HCEC 1CT (cell line): ENCODE data around the gene BMF.
A peak's percentile ranks its signal among the peaks of the same experiment; 100 is the strongest.

Experiments used
- DNase-seq: peaks from one replicate; pipeline ENCODE4 v3.0.0-alpha.2; 2017

Gene BMF

DNA sequence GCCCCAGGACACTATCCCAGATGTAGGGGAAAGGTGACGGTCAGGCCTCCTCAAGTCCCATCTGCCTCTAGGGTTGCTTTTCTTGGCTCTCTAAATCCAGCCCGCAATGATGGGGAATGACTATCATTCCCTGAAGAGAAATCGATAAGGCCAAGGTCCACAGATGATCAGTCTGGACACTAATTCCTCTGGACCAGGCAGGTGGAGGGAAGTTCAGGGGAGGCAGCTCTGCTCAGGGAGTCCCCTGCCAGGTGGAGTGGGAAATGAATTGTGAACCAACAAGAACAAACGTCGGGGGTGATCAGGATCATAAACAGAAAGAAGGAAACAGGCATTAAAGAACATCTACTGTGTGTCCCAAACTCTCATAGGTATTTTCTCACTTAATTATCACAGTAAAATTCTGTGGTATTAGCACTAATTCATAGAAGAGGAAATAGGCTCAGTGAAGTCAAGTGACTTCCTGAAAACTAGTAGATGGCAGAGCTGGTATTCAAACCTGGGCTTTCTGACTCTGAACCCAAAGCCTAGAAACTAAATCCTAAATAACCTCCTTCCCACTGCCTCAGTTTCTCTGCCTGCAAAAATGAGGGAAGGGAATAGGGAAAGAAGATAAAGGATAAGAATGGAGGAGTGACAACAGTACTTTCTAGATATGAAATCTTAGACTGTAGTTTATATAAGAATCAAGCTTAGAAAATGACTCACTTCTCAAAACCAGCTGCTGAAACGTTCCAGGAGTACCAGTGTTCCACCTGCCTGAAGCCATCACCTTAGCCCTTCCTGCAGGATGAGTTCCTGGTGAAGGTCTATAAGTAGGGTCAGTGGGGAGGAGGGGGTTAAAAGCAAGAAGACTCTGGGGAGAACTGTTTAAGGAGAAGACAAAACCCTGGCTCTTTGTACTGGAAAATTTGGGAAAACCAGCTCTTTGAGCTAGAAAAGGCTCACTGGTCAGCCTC, 7.5 kb downstream of the BMF start:
- no peak for DNase-seq

DNA sequence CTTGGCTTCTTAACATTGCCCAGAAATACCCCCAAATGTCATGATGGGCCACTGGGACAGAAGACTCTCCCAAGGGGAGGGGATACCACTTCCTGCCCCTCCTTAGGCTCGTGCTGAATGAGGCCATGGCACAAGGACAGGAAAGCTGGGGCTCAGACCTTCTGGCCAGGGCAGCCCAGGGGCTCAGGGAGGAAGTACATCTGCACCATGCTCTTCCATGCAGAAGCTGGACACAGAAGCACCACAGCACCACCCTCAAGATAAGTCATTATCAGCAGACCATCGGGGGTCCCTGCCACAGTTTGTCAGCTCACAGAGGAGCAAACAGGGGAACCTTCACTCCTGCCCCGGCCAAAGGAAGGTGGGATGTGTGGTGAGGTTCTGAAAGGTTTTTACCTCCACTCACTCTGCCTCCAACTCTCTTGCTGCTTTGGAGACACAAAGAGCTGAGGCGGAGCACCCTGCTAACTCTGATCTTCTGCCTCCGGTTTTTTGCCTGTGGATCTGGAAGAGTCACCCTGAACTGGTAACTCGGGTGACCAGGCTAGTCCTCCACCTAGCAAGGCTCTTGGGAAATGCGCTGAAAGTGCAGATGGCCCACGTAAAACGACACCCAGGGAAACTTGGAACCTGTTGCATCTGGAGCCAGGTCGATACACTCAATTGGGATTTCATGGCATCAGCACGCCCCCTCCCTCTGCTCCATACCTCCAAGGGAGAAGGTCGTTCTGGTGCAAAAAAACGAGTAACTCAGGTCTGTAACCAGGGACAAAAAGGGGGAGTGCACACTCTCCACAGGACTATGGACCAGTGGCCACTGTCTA, 8.3 kb downstream of the BMF start:
- DNase-seq = peak; percentile 39

DNA sequence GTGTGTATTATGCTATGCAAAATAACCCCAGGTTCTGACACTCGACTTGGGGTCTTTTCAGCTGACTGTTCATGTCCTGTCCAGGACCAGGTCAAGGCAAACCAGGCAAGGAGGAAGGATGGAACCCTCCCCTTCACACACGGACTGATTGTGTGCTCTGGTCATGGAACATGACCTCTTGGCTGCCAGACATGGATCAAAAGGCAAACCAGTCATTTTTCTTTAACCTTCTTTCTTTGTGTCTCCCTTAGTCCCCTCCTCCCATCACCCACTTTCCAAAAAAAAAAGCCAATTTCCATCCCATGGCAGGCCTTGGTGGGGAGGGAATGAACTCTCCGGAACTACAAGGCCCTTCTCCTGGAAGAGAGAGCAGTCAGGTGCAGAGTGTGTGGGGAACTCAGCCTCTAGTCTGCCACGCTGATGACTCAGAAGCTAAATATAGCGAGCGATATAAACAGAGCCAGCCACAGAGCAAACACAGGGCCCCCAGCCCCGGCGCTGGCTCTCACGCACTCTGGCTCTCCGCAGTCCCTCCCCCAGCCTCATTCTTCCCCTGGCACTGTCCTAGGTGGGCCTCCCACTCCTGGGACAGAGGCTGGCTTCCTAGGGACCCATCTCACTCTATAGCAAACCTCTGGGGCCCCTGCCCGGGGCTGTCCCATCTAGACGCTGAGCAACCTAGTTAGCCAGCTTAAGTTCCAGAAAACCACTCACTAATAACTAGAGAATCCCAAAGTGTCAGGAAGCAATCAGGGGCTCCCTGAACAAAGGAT, 10.0 kb downstream of the BMF start:
- DNase-seq = peak; percentile 95

DNA sequence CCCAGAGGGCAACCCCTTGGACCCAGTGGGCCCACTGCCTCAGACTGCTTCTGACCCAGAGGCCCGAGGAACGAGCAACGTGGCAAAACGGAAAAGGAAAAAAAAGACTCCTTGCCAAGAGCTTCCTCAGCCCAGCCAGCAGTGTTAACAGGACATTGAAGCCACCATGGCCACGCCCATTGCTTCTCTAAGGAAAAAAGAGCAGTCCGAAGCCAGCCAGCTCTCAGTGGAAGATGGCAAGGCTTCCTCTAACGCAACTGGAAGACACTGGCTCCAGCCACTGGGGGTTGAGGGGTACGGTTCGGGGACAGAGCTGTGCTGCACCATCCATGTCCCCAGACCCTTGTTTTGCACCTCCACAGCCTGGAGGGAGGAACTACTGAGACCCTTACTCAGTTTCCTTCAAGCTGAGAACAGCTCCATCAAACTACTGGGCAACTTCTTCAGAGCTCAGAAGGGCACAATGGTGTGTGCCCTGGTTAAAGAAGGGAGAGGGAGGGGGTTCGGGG, 10.7 kb downstream of the BMF start:
- DNase-seq = no peak

DNA sequence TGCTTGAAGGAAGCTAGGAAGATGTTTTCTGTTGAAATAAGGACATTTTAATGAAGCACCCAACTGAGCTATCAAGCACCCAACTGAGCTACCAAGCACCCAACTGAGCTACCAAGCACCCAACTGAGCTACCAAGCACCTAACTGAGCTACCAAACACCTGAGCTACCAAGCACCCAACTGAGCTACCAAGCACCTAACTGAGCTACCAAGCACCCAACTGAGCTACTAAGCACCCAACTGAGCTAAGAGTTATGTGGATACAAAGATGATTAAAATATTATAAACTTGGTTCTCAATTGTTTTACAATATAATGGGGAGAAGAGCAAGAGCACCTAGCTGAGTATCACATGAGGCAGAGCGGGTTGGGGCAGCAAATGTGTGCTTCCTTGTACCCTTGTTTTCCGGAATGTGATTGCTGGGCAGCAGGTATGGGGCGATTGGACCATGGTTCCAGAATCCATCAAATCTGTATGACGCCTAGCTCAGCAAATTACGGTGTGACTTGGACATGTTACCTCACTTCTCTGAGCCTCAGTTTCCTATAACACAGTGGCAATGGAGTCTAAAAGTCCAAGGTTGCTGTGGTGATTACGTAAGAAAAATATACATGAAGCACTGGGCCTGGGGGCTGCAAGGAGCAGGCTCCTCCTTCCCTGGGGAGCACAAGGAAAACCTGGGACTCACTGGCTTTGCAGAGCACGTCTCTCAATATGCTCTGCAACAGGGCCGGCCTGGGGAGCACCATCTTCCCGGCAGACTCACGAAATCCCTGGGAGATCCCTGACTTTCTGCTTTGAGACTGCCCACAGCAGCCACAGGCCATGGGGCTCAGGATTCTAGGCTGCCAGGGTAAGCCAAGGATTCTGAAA, 11.3 kb downstream of the BMF start:
- no peak for DNase-seq

- no peak for DNase-seq
Observed at GRCh38 chr15:40096094-40096891, 12.4 kb downstream of the BMF start.

DNA sequence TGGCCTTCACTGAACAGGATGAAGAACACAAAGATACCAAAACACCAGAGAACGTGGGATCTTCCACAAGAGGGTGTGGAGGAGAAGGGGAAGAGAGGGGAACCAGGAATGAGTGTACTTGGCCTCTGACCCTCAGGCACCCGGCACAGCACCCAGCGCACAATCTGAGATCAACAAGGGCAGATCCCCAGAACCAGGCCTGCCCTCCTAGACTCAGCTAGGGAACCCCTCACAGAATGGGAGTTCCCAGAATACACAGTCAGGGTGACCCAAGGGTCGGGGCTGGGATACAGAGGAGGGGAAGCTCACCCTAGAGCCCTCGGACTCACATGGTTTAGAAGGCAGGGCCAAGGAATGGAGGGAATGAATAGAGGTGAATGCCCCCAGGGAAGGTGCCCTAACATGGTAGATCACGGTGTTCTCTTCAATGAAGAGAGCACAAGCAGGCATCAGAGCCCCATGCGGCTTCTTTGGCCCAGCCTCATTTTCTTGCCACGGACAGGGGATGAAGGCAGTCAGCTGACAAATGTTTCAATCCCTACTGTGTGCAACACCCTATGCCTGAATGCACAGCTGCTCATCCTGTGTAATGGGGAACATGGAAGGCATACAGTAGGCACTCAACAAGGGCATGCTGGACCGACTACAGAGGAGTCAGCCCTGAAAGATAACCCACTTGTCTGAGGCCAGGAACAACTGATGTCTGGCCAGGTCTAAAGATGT, 13.1 kb downstream of the BMF start:
- DNase-seq = no peak

GRCh38 chr15:40094156-40094555, 14.5 kb downstream of the BMF start:
- DNase-seq = no peak

- peak; percentile 43 for DNase-seq
Observed at GRCh38 chr15:40092979-40093869, 15.5 kb downstream of the BMF start.

- DNase-seq = peak; percentile 85
Observed at GRCh38 chr15:40092256-40092978, 16.3 kb downstream of the BMF start.

GRCh38 chr15:40091861-40092255, 16.8 kb downstream of the BMF start:
- DNase-seq = no peak

- no peak for DNase-seq
Observed at GRCh38 chr15:40090774-40091455, 17.8 kb downstream of the BMF start.

DNA sequence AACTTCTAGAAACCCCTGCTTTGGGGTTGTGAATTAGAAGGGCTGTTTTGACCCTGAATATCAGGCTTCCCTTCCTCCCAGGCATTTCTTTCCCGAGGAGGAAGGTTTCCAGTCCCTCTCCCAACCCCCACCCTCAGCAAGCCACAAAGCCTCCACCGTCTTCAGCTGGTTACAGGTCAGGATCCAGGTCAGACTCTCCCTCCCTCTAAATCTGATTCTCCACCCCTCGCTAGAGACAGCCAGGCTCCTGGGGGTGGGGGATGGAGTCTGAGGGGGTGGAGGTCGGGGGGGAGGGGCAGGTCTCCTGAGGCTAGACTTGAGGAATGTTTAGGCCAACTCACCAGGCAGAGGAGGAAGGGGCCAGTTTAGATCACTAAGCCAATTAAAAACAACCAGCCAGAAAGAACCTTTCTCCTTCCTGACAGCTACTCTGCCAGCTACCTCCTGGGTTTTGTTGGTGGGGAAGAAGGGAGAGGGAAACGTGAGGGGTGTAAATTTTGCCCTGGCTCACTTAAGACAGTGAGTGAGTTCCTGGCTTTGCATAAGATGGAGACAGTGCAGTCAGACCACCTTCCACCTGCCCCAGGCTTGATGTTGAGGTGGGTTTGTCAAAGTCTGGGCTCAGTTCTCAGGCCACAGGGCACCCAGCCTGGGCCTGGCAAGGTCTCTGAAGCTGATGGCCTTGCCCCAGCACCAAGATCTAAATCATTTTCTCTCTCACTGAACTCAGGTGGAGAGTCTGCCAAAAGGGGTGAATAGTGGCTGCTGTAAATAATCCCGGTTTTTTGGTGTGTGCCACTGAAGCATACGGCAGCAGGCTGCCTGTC, 19.5 kb downstream of the BMF start:
- DNase-seq = no peak

DNA sequence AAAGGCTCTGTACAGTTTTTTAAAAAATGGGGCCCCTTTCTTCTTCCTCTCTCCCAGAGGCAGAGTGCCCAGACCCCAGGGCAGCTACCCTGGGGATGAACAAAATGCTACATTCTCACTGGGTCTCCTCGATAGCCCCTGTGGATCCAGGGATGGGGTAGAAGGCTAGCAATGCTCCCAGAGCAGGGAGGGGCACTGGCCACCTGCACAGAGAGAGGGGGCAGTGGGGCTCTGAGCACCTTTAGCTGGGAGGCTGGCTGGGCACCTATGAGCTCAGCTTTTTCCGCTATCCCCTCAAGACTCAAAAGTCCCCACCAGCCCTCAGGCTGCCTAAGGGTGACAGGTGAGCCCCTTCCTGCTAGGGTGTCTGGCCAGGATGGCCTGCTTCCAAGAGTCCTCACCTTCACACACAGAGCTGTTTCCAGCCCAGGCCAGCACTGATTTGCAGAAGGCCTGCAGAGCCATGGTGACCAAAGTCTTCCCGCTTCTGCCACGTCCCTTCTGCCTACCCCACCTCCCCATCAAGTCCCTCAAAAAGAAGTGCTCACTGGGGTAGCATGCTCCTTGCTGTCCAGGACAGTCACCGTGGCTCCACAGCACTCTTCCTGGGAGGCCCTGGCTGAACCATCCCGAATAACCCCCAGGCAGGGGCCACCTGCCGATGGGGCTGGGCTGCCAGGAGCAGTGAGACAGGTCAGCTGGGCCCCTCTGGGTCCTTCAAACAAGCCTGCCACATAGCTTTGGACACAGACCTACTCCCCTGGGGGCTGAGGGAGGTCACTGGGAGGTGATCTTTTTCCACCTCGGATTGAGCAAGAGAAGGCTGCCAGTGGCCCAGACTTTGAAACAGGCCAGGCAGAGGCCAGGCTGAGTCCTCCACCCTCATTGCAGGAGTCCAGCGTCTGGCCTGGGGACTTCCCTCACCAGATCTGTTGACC, 20.4 kb downstream of the BMF start:
- no peak for DNase-seq

DNA sequence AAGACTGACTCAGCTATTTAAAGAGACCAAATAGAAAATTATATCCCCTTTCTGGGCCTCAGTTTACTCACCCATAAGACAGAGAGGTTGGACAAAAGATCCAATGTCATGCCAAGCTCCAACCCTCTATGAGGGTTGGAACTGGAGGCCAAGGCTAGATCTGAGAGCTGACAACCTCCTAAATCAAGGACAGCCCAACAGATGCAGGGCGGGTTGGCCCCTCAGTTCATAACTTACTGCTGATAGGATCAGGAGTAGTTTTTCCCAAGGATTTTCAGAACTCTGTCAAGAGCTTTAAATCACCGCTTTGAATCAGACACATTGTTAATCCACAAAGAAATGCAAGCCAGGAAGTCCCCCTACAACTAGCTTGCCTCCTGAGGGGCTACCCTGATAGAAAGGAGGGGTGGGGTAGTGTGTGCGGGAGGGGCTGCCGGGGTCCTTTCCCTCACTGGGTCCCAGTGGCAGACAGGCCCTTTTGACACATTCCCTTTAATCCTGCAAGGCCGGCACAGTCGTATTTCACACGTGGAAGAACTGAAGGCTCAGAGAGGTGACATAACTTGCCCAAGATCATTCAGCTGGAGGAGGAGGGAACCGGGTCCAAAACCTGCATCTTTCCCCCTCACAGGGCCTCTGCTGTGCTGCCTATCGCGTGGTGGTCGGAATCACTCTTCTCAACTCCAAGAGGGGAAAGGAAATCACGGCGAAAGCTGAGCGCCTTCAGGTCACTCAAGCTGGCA, 21.4 kb downstream of the BMF start:
- DNase-seq = no peak
